ENCODE measurements around the gene ATP6AP2. TPM values are rescaled to one million over a fixed set of nuclear protein-coding genes. Genes with fewer than 3 reads are reported as not detected.

The ATP6AP2 gene
- polyA plus RNA-seq, 1 donor (not counting 4 experiments of a cell fraction or from before 2014, with no cell fraction given) = 176 TPM

- dilution Hi-C loops (cut with MboI; ENCODE audit: extremely low pct_ligation_motif_present, low sequenced_read_pairs) = no loop called here
- no peak for FAIRE-seq
Observed at GRCh38 chrX:40558590-40558989, 22.2 kb upstream of the ATP6AP2 start.

GRCh38 chrX:40563784-40564183 lies 17.0 kb upstream of the ATP6AP2 start:
- no peaks in the 10 kb centered on the region for H4K20me1 ChIP-seq (ENCODE audit: control insufficient read depth, extremely low read depth, insufficient read depth, low read length)
- H3K9ac ChIP-seq (ENCODE audit: control insufficient read depth, extremely low read depth, insufficient read depth, low read length) = no peak overlapping the region
- TF ChIP-seq CTCF (optimal IDR thresholded peaks at IDR 0.05 in 1 of 3, IDR thresholded peaks at IDR 0.05 in 1 of 3, conservative IDR thresholded peaks at IDR 0.05 in 1 of 3; ENCODE audit: extremely low read depth in 1 of 3, insufficient read depth in 2 of 3, low read length in 3 of 3) = no peak
- TF ChIP-seq EZH2 (IDR thresholded peaks at IDR 0.05; ENCODE audit: low read length) = no peak
- dilution Hi-C loops (cut with MboI; ENCODE audit: extremely low pct_ligation_motif_present, low sequenced_read_pairs) = no loop called here
- H3K4me1 ChIP-seq (ENCODE audit: control insufficient read depth, extremely low read depth, insufficient read depth, low read length) = no peaks in the 10 kb centered on the region
- no peaks in the 10 kb centered on the region for H3K9me3 ChIP-seq (ENCODE audit: control insufficient read depth, low read depth, low read length)
- H3K9me1 ChIP-seq (ENCODE audit: control insufficient read depth, extremely low read depth, insufficient read depth, low read length) = no peaks in the 10 kb centered on the region
- no peak overlapping the region for H2AFZ ChIP-seq (ENCODE audit: control insufficient read depth, low read length)
- H3K4me3 ChIP-seq (ENCODE audit: control insufficient read depth in 2 of 3, extremely low read depth in 1 of 3, insufficient read depth in 2 of 3, low read depth in 1 of 3, low read length in 3 of 3) = no peak overlapping the region
- FAIRE-seq = no peak
- H3K27ac ChIP-seq (ENCODE audit: control insufficient read depth, insufficient read depth, low read length) = no peak overlapping the region
- DNase-seq (ENCODE audit: low read depth, low spot score) = no peak
- H3K36me3 ChIP-seq (ENCODE audit: control insufficient read depth in 2 of 2, extremely low read depth in 1 of 2, insufficient read depth in 2 of 2, low read length in 2 of 2) = no peaks in the 10 kb centered on the region
- H3K79me2 ChIP-seq (ENCODE audit: control insufficient read depth, insufficient read depth, low read length) = no peaks in the 10 kb centered on the region
- H3K4me2 ChIP-seq (ENCODE audit: control insufficient read depth, extremely low read depth, insufficient read depth, low read depth, low read length) = no peak overlapping the region
- H3K27me3 ChIP-seq (ENCODE audit: control insufficient read depth, extremely low read depth, insufficient read depth, low read length) = no peaks in the 10 kb centered on the region

More at GRCh38 chrX:40558590-40558989, 22.2 kb upstream of the ATP6AP2 start:
- Histone ChIP-seq H3K4me1 (ENCODE audit: control insufficient read depth, extremely low read depth, insufficient read depth, low read length) (no peaks in the 10 kb centered on the region), H3K9ac (ENCODE audit: control insufficient read depth, extremely low read depth, insufficient read depth, low read length) (no peak overlapping the region), H3K4me3 (ENCODE audit: control insufficient read depth in 2 of 3, extremely low read depth in 1 of 3, insufficient read depth in 2 of 3, low read depth in 1 of 3, low read length in 3 of 3) (no peak overlapping the region), H3K79me2 (ENCODE audit: control insufficient read depth, insufficient read depth, low read length) (no peaks in the 10 kb centered on the region), H3K27me3 (ENCODE audit: control insufficient read depth, extremely low read depth, insufficient read depth, low read length) (peaks cover 4% of the 10 kb centered on the region), H3K4me2 (ENCODE audit: control insufficient read depth, extremely low read depth, insufficient read depth, low read depth, low read length) (no peak overlapping the region), H3K27ac (ENCODE audit: control insufficient read depth, insufficient read depth, low read length) (no peak overlapping the region), H3K9me1 (ENCODE audit: control insufficient read depth, extremely low read depth, insufficient read depth, low read length) (no peaks in the 10 kb centered on the region), H3K36me3 (ENCODE audit: control insufficient read depth in 2 of 2, extremely low read depth in 1 of 2, insufficient read depth in 2 of 2, low read length in 2 of 2) (no peaks in the 10 kb centered on the region), H2AFZ (ENCODE audit: control insufficient read depth, low read length) (no peak overlapping the region), H3K9me3 (ENCODE audit: control insufficient read depth, low read depth, low read length) (no peaks in the 10 kb centered on the region), H4K20me1 (ENCODE audit: control insufficient read depth, extremely low read depth, insufficient read depth, low read length) (no peaks in the 10 kb centered on the region)
- TF ChIP-seq EZH2 (IDR thresholded peaks at IDR 0.05; ENCODE audit: low read length) = no peak
- no peak for TF ChIP-seq CTCF (optimal IDR thresholded peaks at IDR 0.05 in 1 of 3, IDR thresholded peaks at IDR 0.05 in 1 of 3, conservative IDR thresholded peaks at IDR 0.05 in 1 of 3; ENCODE audit: extremely low read depth in 1 of 3, insufficient read depth in 2 of 3, low read length in 3 of 3)
- DNase-seq (ENCODE audit: low read depth, low spot score) = no peak
